GM23338 (cell line): Measurements from ENCODE around the gene LRRC28. TPM values are rescaled to one million over a fixed set of nuclear protein-coding genes. Genes with fewer than 3 reads are reported as not detected.

Source experiments
- ATAC-seq: fragments of 200-7000 bp; cut with Tn5 transposase; 3 replicates; pipeline ENCODE4 v1.9.1; 2020
- DNase-seq: peaks from one replicate; pipeline ENCODE4 v3.0.0-alpha.2; 2015; ENCODE audit warnings: low spot score
- H2AFZ ChIP-seq: fragments of 200-600 bp; sonication (generic); 2 replicates; pipeline ENCODE4 v1.8.0; 2016; ENCODE audit warnings: antibody characterized with exemption, mild to moderate bottlenecking, moderate library complexity
- H3F3A ChIP-seq: fragments of 200-600 bp; sonication (generic); replicated peaks from 2 replicates; pipeline ENCODE4 v1.8.0; 2017; ENCODE audit warnings: antibody characterized with exemption, mixed run types, low read depth
- H3K27ac ChIP-seq: fragments of 200-600 bp; sonication (generic); 2 replicates; pipeline ENCODE4 v1.6.1; 2016; ENCODE audit warnings: low read depth
- H3K27me3 ChIP-seq: fragments of 200-600 bp; sonication (generic); 2 replicates; pipeline ENCODE4 v1.8.0; 2016; ENCODE audit warnings: mild to moderate bottlenecking, mixed run types, moderate library complexity; ENCODE audit not compliant: insufficient read depth
- H3K36me3 ChIP-seq: fragments of 200-600 bp; sonication (generic); 2 replicates; pipeline ENCODE4 v1.8.0; 2016; ENCODE audit warnings: mild to moderate bottlenecking; ENCODE audit not compliant: insufficient read depth
- H3K4me1 ChIP-seq: fragments of 200-600 bp; sonication (generic); 2 replicates; pipeline ENCODE4 v1.8.0; 2016; ENCODE audit warnings: mild to moderate bottlenecking, moderate library complexity; ENCODE audit not compliant: insufficient read depth
- H3K4me2 ChIP-seq: fragments of 200-600 bp; sonication (generic); 2 replicates; pipeline ENCODE4 v1.7.1; 2017; ENCODE audit warnings: mixed run types
- H3K4me3 ChIP-seq: fragments of 200-600 bp; sonication (generic); 2 replicates; pipeline ENCODE4 v1.6.1; 2016; ENCODE audit warnings: mixed run types
- H3K79me2 ChIP-seq: fragments of 200-600 bp; sonication (generic); replicated peaks from 2 replicates; pipeline ENCODE4 v1.8.0; 2017; ENCODE audit warnings: mild to moderate bottlenecking; ENCODE audit not compliant: insufficient read depth
- H3K9me2 ChIP-seq: fragments of 200-600 bp; sonication (generic); 2 replicates; pipeline ENCODE4 v1.8.0; 2017; ENCODE audit not compliant: insufficient read depth
- H4K20me1 ChIP-seq: fragments of 200-600 bp; sonication (generic); replicated peaks from 2 replicates; pipeline ENCODE4 v1.8.0; 2017; ENCODE audit warnings: mild to moderate bottlenecking; ENCODE audit not compliant: insufficient read depth
- H3K27ac Mint-ChIP-seq: 2 replicates; pipeline ENCODE4 v1.8.0; 2020; ENCODE audit warnings: inconsistent platforms, mild to moderate bottlenecking, moderate library complexity, mixed read lengths
- H3K27me3 Mint-ChIP-seq: 3 replicates; pipeline ENCODE4 v1.8.0; 2022; ENCODE audit warnings: low read depth, mild to moderate bottlenecking, moderate library complexity, mixed read lengths, inconsistent platforms; ENCODE audit not compliant: insufficient read depth, poor library complexity
- H3K36me3 Mint-ChIP-seq: 3 replicates; pipeline ENCODE4 v1.8.0; 2021; ENCODE audit warnings: low read depth, mild to moderate bottlenecking, inconsistent platforms, moderate library complexity, mixed read lengths
- H3K4me1 Mint-ChIP-seq: 3 replicates; pipeline ENCODE4 v1.8.0; 2020; ENCODE audit warnings: mild to moderate bottlenecking, inconsistent platforms, mixed read lengths
- H3K4me3 Mint-ChIP-seq: 3 replicates; pipeline ENCODE4 v1.8.0; 2021; ENCODE audit warnings: moderate library complexity, mild to moderate bottlenecking, inconsistent platforms, mixed read lengths
- H3K9me3 Mint-ChIP-seq: 3 replicates; pipeline ENCODE4 v1.8.0; 2020; ENCODE audit warnings: moderate library complexity, mild to moderate bottlenecking, inconsistent platforms, mixed read lengths
- CREB1 ChIP-seq: fragments of 250-450 bp; sonication (Bioruptor Pico); IDR thresholded peaks from 2 replicates; pipeline ENCODE4 v1.5.0; 2020; ENCODE audit warnings: low read depth, mild to moderate bottlenecking, moderate library complexity
- CTCF ChIP-seq, 2 experiments: fragments of 200-600 bp in 1 of 2; sonication (generic) in 1 of 2; conservative IDR thresholded peaks; 2 replicates each; pipeline versions ENCODE4 v1.5.1 to v1.6.1; 2016 to 2017; ENCODE audit warnings: antibody characterized with exemption in 2 of 2, low read depth in 2 of 2, mild to moderate bottlenecking in 2 of 2, moderate library complexity in 1 of 2
- EZH2 ChIP-seq: fragments of 200-600 bp; sonication (generic); IDR thresholded peaks from one replicate; pipeline ENCODE4 v1.8.0; 2017; ENCODE audit warnings: antibody characterized with exemption, mild to moderate bottlenecking, low read depth; ENCODE audit not compliant: unreplicated experiment
- EZH2phosphoT487 ChIP-seq: fragments of 200-600 bp; sonication (generic); IDR thresholded peaks from one replicate; pipeline ENCODE4 v1.8.1; 2018; ENCODE audit warnings: antibody characterized with exemption; ENCODE audit not compliant: unreplicated experiment
- JUNB ChIP-seq: IDR thresholded peaks from one replicate; pipeline ENCODE4 v1.6.1; 2016; ENCODE audit warnings: antibody characterized with exemption; ENCODE audit not compliant: unreplicated experiment
- NANOG ChIP-seq: IDR thresholded peaks from 2 replicates; pipeline ENCODE4 v1.6.1; 2016; ENCODE audit warnings: antibody characterized with exemption, borderline replicate concordance
- POLR2AphosphoS5 ChIP-seq: IDR thresholded peaks from 2 replicates; pipeline ENCODE4 v1.6.1; 2016; ENCODE audit warnings: antibody characterized with exemption, low read depth
- ZNF114 ChIP-seq: fragments of 250-450 bp; sonication (Bioruptor Pico); IDR thresholded peaks from 2 replicates; pipeline ENCODE4 v1.5.0; 2020; ENCODE audit warnings: mild to moderate bottlenecking, moderate library complexity
- ZNF331 ChIP-seq: fragments of 250-450 bp; sonication (Bioruptor Pico); IDR thresholded peaks from 2 replicates; pipeline ENCODE4 v1.5.0; 2020; ENCODE audit warnings: low read depth, mild to moderate bottlenecking, moderate library complexity
- polyA plus RNA-seq: library from polyadenylated mRNA; unstranded; fragments of >200 nt; fragmentation: Nextera tagmentation; extraction: Ambion mirVana; gene quantifications from 2 replicates; pipeline ENCODE4 v1.2.1, GENCODE V29; 2016
- total RNA-seq: library from RNA; depleted of rRNA; stranded (reverse); fragments of >200 nt; shearing (Covaris generic); gene quantifications from 2 replicates; pipeline ENCODE4 v1.2.3, GENCODE V29; 2014

Gene LRRC28
- total and polyA plus RNA-seq, 2 experiments from 2014 or later = 12.9 to 28.4 TPM

- H2AFZ ChIP-seq = no peak overlapping the region
- no peak for DNase-seq
- Mint-ChIP-seq H3K27ac (no peak overlapping the region), H3K36me3 (no peaks in the 10 kb centered on the region), H3K27me3 (no peaks in the 10 kb centered on the region), H3K4me1 (peaks cover 9% of the 10 kb centered on the region; the same call in 2 of the 3 replicates), H3K4me3 (no peak overlapping the region), H3K9me3 (no peaks in the 10 kb centered on the region)
- no peaks in the 10 kb centered on the region for H3F3A ChIP-seq
- H3K79me2 ChIP-seq = no peaks in the 10 kb centered on the region
- H3K4me1 ChIP-seq = peaks cover 5% of the 10 kb centered on the region; the same call in 1 of the 2 replicates
- TF ChIP-seq NANOG (no peak), ZNF114 (CRISPR knock-in tag) (no peak), EZH2 (no peak), JUNB (no peak), EZH2phosphoT487 (no peak), ZNF331 (no peak), CTCF (conservative IDR thresholded peaks at IDR 0.05; ENCODE audit: low read depth in 2 of 2) (no peak)
- H3K36me3 ChIP-seq = no peaks in the 10 kb centered on the region
- no peak overlapping the region for H3K27ac ChIP-seq
- H3K9me2 ChIP-seq = no peaks in the 10 kb centered on the region
- H3K4me3 ChIP-seq = no peak overlapping the region
- ATAC-seq = no peak
- no peaks in the 10 kb centered on the region for H4K20me1 ChIP-seq
- no peak overlapping the region for H3K4me2 ChIP-seq
- H3K27me3 ChIP-seq = no peaks in the 10 kb centered on the region
Measured at GRCh38 chr15:99320374-99321215, 69.3 kb downstream of the LRRC28 start.

GRCh38 chr15:99321468-99321867 is 70.2 kb downstream of the LRRC28 start:
- no peak for TF ChIP-seq CREB1 (CRISPR knock-in tag)
- no peak for TF ChIP-seq POLR2AphosphoS5
- Histone ChIP-seq H3K4me1 (peaks cover 5% of the 10 kb centered on the region; the same call in 1 of the 2 replicates), H3K4me3 (no peak overlapping the region), H3F3A (no peaks in the 10 kb centered on the region), H4K20me1 (no peaks in the 10 kb centered on the region), H3K27ac (no peak overlapping the region), H3K9me2 (no peaks in the 10 kb centered on the region), H3K27me3 (no peaks in the 10 kb centered on the region), H3K79me2 (no peaks in the 10 kb centered on the region), H3K36me3 (no peaks in the 10 kb centered on the region), H2AFZ (no peak overlapping the region), H3K4me2 (no peak overlapping the region)
- H3K4me1 Mint-ChIP-seq = peaks cover 8% of the 10 kb centered on the region; the same call in 2 of the 3 replicates
- ATAC-seq (no peak), DNase-seq (no peak)
- no peaks in the 10 kb centered on the region for H3K27me3 Mint-ChIP-seq
- H3K4me3 Mint-ChIP-seq = no peak overlapping the region
- no peaks in the 10 kb centered on the region for H3K36me3 Mint-ChIP-seq
- H3K9me3 Mint-ChIP-seq = no peaks in the 10 kb centered on the region
- no peak overlapping the region for H3K27ac Mint-ChIP-seq
